DOHH2 (cell line): ENCODE data around the gene DNAH3.
"Not testable (repeated sequence)": the region's sequence is repeated elsewhere in the genome, so short reads cannot be mapped to it uniquely, and the experiment has no call there.

Experiments used
- H3F3A ChIP-seq: fragments of 200-600 bp; sonication (generic), shearing (Covaris generic); 2 replicates; pipeline ENCODE4 v1.6.0; 2016; ENCODE audit warnings: antibody characterized with exemption, mild to moderate bottlenecking; ENCODE audit not compliant: control insufficient read depth, insufficient read depth
- H3K27ac ChIP-seq: fragments of 200-600 bp; sonication (generic); 2 replicates; pipeline ENCODE4 v1.5.1; 2014; ENCODE audit warnings: low read depth, mild to moderate bottlenecking, low read length, moderate library complexity
- H3K27me3 ChIP-seq: fragments of 200-600 bp; sonication (generic); 2 replicates; pipeline ENCODE4 v1.6.1; 2014; ENCODE audit warnings: mild to moderate bottlenecking, low read length, mixed read lengths; ENCODE audit not compliant: control insufficient read depth
- H3K36me3 ChIP-seq: fragments of 200-600 bp; sonication (generic); 2 replicates; pipeline ENCODE4 v1.6.1; 2014; ENCODE audit warnings: mild to moderate bottlenecking, low read length, moderate library complexity, mixed read lengths; ENCODE audit not compliant: control insufficient read depth
- H3K4me1 ChIP-seq: fragments of 200-600 bp; sonication (generic); 2 replicates; pipeline ENCODE4 v1.6.1; 2014; ENCODE audit warnings: mild to moderate bottlenecking, low read length, mixed read lengths; ENCODE audit not compliant: control insufficient read depth
- H3K4me2 ChIP-seq: fragments of 200-600 bp; sonication (generic); 2 replicates; pipeline ENCODE4 v1.6.0; 2014; ENCODE audit warnings: mild to moderate bottlenecking, low read length, moderate library complexity
- H3K4me3 ChIP-seq: fragments of 200-600 bp; sonication (generic); 2 replicates; pipeline ENCODE4 v1.5.1; 2014; ENCODE audit warnings: mild to moderate bottlenecking, low read length, mixed read lengths
- H3K79me2 ChIP-seq: fragments of 200-600 bp; sonication (generic); 2 replicates; pipeline ENCODE4 v1.6.1; 2014; ENCODE audit warnings: mild to moderate bottlenecking, low read length, mixed read lengths; ENCODE audit not compliant: control insufficient read depth
- H3K9me2 ChIP-seq: fragments of 200-600 bp; sonication (generic); replicated peaks from 2 replicates; pipeline ENCODE4 v1.6.1; 2014; ENCODE audit warnings: mild to moderate bottlenecking, low read length, mixed read lengths; ENCODE audit not compliant: control insufficient read depth
- H3K9me3 ChIP-seq: fragments of 200-600 bp; sonication (generic); 2 replicates; pipeline ENCODE4 v1.6.1; 2014; ENCODE audit warnings: antibody characterized with exemption, low read length, mixed read lengths; ENCODE audit not compliant: control insufficient read depth, insufficient read depth
- H4K20me1 ChIP-seq: fragments of 200-600 bp; sonication (generic); 2 replicates; pipeline ENCODE4 v1.6.0; 2014; ENCODE audit warnings: low read depth, mild to moderate bottlenecking, antibody characterized with exemption, low read length, moderate library complexity; ENCODE audit not compliant: control insufficient read depth, insufficient read depth
- EZH2phosphoT487 ChIP-seq: fragments of 200-600 bp; sonication (generic); IDR thresholded peaks from 2 replicates; pipeline ENCODE4 v1.6.1; 2017; ENCODE audit warnings: borderline replicate concordance, mild to moderate bottlenecking, antibody characterized with exemption, low read length, moderate library complexity, mixed read lengths
- TF ChIP-seq, protein P1 (sequence below): fragments of 200-600 bp; sonication (generic); IDR thresholded peaks from one replicate; pipeline ENCODE4 v1.5.1; 2014; ENCODE audit warnings: antibody characterized with exemption, mild to moderate bottlenecking, low read depth, low read length; ENCODE audit not compliant: poor library complexity, severe bottlenecking

The DNAH3 gene

GRCh38 chr16:21156767-21157467 is 6.3 kb upstream of the DNAH3 start:
- peaks cover 15% of the 10 kb centered on the region for H3K36me3 ChIP-seq
- H4K20me1 ChIP-seq, result no peaks in the 10 kb centered on the region
- peaks cover 26% of the 10 kb centered on the region for H3K4me1 ChIP-seq
- H3K9me2 ChIP-seq, result no peaks in the 10 kb centered on the region
- TF ChIP-seq, protein P1, sequence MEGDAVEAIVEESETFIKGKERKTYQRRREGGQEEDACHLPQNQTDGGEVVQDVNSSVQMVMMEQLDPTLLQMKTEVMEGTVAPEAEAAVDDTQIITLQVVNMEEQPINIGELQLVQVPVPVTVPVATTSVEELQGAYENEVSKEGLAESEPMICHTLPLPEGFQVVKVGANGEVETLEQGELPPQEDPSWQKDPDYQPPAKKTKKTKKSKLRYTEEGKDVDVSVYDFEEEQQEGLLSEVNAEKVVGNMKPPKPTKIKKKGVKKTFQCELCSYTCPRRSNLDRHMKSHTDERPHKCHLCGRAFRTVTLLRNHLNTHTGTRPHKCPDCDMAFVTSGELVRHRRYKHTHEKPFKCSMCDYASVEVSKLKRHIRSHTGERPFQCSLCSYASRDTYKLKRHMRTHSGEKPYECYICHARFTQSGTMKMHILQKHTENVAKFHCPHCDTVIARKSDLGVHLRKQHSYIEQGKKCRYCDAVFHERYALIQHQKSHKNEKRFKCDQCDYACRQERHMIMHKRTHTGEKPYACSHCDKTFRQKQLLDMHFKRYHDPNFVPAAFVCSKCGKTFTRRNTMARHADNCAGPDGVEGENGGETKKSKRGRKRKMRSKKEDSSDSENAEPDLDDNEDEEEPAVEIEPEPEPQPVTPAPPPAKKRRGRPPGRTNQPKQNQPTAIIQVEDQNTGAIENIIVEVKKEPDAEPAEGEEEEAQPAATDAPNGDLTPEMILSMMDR, result peak; percentile 80
- TF ChIP-seq EZH2phosphoT487, result no peak
- no peaks in the 10 kb centered on the region for H3F3A ChIP-seq
- no peaks in the 10 kb centered on the region for H3K9me3 ChIP-seq
- H3K27me3 ChIP-seq, result no peaks in the 10 kb centered on the region
- H3K79me2 ChIP-seq, result peaks cover 34% of the 10 kb centered on the region
- no peak overlapping the region for H3K27ac ChIP-seq
- no peak overlapping the region for H3K4me3 ChIP-seq
- no peak overlapping the region for H3K4me2 ChIP-seq

- H3K36me3 ChIP-seq, H3K4me2 ChIP-seq, H3K9me3 ChIP-seq, H3K9me2 ChIP-seq, H3K27ac ChIP-seq, H3F3A ChIP-seq, H3K4me3 ChIP-seq, H3K27me3 ChIP-seq, H4K20me1 ChIP-seq: not testable (repeated sequence)
- peaks cover 19% of the 10 kb centered on the region for H3K4me1 ChIP-seq
- H3K79me2 ChIP-seq, result peaks cover 25% of the 10 kb centered on the region
Observed at GRCh38 chr16:21156011-21156410, 5.4 kb upstream of the DNAH3 start.

GRCh38 chr16:21153124-21153729 is 2.6 kb upstream of the DNAH3 start:
- not testable (repeated sequence) for H3F3A ChIP-seq, H3K79me2 ChIP-seq, H4K20me1 ChIP-seq, H3K9me2 ChIP-seq, H3K4me2 ChIP-seq, H3K27ac ChIP-seq, H3K9me3 ChIP-seq, H3K36me3 ChIP-seq, H3K4me3 ChIP-seq, H3K27me3 ChIP-seq, H3K4me1 ChIP-seq

- H3K4me2 ChIP-seq, H3K4me1 ChIP-seq, H4K20me1 ChIP-seq, H3K79me2 ChIP-seq, H3K4me3 ChIP-seq, H3K36me3 ChIP-seq, H3K27ac ChIP-seq, H3K9me3 ChIP-seq, H3F3A ChIP-seq, H3K9me2 ChIP-seq: not testable (repeated sequence)
- H3K27me3 ChIP-seq, result peaks cover 13% of the 10 kb centered on the region
Observed at GRCh38 chr16:21152160-21153030, 1.7 kb upstream of the DNAH3 start.
